Activated CD4-positive, alpha-beta T cell treated with anti-CD3 and anti-CD28 coated beads for 1 hour (primary cell): ENCODE data around the gene SEC14L1.
A peak's percentile ranks its signal among the peaks of the same experiment; 100 is the strongest.

Source experiments
- DNase-seq: peaks from one replicate; pipeline ENCODE4 v3.0.0-alpha.2; 2020

The SEC14L1 gene

DNA sequence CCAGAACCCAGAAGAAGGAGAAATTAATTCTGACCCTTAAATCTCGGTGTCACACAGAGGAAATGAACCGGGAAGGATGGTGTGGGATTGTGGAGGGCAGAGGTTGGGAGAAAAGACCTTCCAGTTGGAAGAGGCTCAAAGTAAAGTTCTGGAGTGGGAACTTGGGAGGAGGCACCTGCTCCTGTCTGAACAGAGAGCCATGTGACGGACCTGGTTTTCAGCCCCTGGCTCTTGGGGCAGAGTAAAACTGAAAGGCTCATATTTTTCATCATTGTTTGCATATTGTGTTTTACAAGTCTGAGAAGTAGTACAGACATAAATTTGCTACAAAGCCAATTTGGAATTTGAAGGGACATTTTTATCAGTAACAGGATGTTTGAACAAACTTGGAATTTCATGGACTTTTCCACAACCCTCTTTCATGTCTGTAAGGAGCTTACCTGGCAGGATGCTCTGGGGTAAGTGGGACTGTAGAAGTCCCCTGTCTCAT lies 24.4 kb upstream of the SEC14L1 start:
- DNase-seq, result no peak

DNA sequence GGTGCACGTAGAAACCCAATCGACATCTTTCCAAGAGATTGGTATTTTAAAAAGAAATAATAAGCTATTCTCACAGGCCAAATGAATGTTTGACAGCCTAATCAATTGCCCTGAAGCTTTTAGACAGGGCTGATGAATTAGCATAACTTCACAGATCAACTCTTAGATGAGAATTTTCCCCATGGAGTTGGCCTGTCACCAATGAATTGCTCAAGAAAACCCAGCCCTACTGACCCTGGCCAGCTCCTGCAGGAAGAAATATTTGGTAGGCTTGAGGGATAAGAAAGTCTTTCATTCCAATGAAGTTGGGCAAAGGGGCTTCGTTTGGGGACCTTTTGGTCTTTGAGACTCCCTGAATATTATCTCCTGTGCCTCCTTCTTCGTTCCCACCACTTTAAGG lies 23.4 kb upstream of the SEC14L1 start:
- DNase-seq, result no peak

GRCh38 chr17:77118251-77118928 lies 22.4 kb upstream of the SEC14L1 start:
- DNase-seq, result no peak

GRCh38 chr17:77119668-77120301 lies 21.0 kb upstream of the SEC14L1 start:
- DNase-seq, result no peak

DNA sequence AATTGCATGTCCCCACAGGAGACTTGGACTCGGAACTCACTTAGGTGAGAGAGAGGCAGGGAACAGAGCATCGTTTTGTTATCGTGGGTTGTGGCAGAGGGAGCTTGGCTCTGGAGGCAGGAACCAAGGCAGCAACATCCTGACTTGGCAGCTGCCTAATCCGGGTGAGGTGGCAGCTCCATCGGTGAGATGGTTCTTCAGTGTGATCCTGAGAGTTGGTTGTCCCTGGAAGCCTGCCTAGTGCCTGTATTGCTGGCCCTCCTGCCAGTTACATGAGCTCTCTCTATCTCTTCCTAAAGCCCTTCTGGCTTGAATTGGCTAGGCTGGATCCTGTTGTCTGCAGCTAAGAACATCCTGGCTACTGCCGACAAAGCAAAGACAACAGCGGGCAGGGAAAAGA lies 19.9 kb upstream of the SEC14L1 start:
- no peak for DNase-seq

DNA sequence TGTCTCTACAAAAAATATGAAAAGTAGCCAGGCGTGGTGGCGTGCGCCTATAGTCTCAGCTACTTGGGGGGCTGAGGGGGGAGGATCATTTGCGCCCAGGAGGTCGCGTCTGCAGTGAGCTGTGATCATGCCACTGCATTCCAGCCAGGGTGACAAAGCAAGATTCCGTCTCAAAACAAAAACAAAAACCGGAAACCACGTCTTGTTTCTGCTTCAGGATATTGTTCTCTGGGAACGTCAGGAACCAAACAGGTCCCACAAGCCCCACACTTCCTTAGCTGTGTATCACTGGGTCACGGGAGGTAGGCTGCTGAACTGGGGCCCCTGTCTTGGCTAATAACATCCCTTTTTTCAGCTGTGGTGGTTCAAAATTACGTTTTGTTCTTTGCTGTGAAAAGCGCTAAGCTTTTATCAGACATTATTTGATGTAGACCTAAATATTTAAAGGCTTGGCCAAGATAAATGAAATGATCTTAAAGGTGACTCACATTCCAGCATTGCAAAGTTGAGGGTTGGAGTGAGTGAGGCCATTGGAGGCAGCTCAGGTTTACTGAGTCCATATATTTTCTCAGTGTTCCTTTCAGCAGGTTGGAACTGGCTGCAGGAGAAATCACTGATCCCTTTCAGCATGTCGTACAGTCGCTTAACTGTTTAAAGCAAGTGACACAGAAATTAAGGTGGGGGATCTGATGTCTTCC lies 16.4 kb upstream of the SEC14L1 start:
- DNase-seq, result no peak

DNA sequence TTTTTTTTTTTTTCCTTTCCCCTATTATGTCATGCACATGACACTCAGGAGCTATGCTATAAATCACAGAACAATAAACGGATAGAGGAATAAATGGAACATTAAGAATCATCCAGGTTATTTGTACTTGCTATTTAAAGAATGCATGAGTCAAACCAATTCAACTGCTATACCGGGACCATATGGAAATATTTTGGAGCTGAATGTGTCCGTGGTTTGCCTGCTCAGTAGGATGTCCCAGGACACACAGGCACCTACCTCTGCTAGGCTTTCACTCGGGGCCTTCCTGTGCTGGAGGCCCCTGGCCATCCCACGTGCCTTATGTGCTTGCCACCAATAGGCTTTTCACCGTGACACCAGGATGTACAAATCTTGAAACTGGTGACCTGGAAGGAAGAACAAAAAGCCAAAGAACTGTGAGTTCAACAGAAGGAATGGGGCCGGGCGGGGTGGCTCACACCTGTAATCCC lies 15.3 kb upstream of the SEC14L1 start:
- no peak for DNase-seq

DNA sequence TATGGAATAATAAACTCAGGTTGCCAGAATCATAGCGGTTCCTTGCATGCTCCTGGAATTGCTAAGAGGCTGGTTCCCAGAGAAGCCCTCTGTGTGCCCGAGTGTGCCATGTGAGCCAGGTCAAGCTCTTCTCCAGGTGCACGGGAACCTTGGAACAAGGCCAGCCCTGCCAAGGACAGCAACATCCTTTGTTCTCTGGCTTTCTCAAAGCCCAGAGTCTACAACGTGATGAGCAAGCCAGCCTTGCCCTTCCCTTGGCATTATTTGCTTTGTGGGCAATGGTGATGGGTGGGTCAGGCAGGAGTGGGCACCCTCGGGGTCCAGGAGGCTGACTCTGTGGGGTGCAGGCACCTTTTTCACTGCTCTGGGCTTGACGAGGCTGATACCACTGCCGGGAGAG lies 14.2 kb upstream of the SEC14L1 start:
- no peak for DNase-seq

DNA sequence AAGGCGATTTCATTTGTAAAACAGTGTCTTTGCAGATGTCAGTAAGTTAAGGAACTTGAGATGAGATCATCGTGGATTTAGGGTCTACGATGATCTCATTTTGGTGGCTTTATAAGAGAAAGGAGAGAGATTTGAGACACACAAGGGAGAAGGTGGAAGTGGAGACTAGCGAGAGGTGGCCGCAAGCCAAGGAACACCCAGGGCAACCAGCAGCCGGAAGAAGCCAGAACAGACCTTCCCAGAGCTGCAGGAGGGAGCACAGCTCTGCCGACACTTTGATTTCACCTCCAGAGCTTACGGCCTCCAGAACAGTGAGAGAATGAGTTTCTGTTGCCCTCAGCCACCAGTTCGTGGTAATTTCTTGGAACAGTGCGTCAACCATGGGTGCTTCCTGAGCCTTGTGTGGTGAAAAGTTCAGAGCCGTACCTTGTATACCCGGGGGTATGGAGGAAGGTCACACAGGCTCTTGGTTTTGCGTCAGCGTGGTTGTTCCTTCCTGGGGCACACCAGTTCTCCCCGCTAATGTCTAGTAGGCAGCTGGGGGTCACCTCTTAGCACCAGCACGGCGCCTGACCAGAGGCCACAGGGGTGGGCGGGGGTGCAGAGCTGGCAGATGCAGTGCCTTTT lies 12.9 kb upstream of the SEC14L1 start:
- DNase-seq, result peak; percentile 38

- DNase-seq, result no peak
Observed at GRCh38 chr17:77128896-77129567, 11.7 kb upstream of the SEC14L1 start.

DNA sequence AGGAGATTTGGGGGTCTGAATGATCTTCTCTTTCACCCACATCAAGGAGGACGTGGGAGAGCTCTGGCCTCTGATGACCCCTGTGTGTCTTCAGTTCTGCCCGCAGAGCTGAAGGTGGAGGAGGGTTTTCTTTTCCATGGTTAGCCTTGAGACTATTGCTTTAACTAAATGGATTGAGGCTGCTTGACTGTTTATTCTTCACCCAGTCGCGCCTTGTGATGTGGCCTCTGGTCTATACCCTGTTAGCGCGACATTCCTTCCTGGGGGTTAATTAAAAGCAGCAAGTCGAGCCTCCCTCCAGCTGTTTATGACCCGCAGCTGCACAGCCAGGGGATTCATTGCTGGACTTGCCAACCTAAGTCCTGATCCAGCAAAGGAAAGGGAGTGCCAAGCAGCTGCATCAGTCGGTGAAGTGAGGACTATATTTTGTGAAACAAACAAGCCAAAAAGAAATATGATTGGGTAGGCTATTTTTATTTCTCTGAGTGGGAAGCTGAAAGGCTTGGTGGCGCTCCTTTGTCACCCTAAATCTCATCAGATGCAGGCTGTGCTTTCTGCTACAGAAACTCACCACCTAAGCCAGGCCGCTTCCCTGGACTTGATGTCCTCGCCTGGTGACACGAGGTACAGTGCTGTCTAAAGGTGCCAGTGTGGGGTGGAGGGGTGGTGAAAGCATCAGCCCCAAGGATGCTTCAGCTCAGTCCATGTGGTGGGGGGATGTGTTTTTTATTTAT lies 11.0 kb upstream of the SEC14L1 start:
- DNase-seq, result no peak

DNA sequence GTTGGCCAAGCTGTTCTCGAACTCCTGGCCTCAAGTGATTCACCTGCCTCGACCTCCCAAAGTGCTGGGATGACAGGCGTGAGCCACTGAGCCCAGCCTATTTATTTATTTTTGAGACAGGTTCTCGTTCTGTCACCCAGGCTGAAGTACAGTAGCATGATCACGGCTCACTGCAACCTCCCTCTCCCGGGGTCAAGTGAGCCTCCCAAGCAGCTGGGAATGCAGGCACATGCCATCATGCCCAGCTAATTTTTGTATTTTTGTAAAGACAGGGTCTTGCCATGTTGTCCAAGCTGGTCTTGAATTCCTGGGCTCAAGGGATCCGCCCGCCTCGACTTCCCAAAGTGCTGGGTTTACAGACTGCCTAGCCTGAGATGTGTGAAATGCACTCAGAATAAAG lies 10.2 kb upstream of the SEC14L1 start:
- no peak for DNase-seq

GRCh38 chr17:77131904-77132303 lies 8.9 kb upstream of the SEC14L1 start:
- DNase-seq, result no peak

- DNase-seq, result no peak
Observed at GRCh38 chr17:77132411-77133086, 8.2 kb upstream of the SEC14L1 start.

DNA sequence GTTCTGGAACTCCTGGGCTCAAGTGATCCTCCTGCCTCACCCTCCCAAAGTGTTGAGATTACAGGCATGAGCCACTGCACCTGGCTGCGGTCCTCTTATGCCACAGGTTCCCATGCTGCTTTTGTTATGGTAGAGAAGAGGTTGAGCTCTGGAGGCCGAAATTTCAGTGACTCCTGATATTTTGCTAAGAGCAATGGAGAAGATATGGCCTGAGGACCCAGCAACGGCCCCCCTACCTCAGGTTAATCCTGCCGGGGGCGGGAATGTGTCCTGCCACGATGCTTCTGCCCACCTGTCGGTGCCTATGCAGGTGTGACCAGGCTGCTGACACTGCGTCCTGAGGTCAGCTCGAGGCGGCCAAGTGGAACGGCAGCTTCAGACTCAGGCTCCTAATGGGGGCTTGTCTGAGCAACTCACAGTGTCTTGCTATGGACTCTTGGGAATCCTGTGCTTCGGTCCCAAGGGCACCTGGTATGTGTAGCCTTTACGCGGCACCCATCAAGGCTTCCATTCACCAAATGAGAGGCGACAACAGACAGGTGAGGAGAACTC lies 7.6 kb upstream of the SEC14L1 start:
- no peak for DNase-seq

- no peak for DNase-seq
Observed at GRCh38 chr17:77136420-77136767, 4.4 kb upstream of the SEC14L1 start.

- DNase-seq, result no peak
Observed at GRCh38 chr17:77137111-77137510, 3.7 kb upstream of the SEC14L1 start.

DNA sequence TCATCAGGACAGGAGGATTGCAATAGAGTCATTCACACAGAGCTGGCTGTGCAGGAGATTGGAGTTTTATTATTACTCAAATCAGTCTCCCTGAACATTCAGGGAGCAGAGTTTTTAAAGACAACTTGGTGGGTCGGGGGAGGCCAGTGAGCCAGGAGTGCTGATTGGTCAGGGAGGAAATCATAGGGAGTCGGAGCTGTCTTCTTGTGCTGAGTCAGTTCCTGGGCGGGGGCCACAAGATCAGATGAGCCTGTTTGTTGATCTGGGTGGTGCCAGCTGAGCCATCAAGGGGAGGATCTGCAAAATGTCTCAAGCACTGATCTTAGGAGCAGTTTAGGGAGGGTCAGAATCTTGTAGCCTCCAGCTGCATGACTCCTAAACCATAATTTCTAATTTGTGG lies 2.9 kb upstream of the SEC14L1 start:
- DNase-seq, result peak; percentile 19

GRCh38 chr17:77140166-77140877 lies 447 bp upstream of the SEC14L1 start:
- peak; percentile 99 for DNase-seq

- DNase-seq, result no peak
Observed at GRCh38 chr17:77141846-77142449, 1.2 kb downstream of the SEC14L1 start.
